ENCODE results near the gene CITED1.

Gene CITED1

GRCh38 chrX:72308566-72309296 is 3.0 kb upstream of the CITED1 start:
- no peak for DNase-seq (ENCODE audit: low read depth)

- DNase-seq (ENCODE audit: low read depth), result no peak
These were observed 2.5 kb upstream of the CITED1 start for GRCh38 chrX:72308209-72308565.

- no peak for DNase-seq (ENCODE audit: low read depth)
These were observed 1.9 kb upstream of the CITED1 start for GRCh38 chrX:72307646-72308051.

GRCh38 chrX:72306851-72307645 is 1.3 kb upstream of the CITED1 start:
- DNase-seq (ENCODE audit: low read depth), result no peak

- no peak for DNase-seq (ENCODE audit: low read depth)
These were observed 529 bp upstream of the CITED1 start for GRCh38 chrX:72306085-72306801.

- DNase-seq (ENCODE audit: low read depth), result no peak
These were observed 837 bp downstream of the CITED1 start for GRCh38 chrX:72304877-72305276.

GRCh38 chrX:72301781-72302180 is 3.9 kb downstream of the CITED1 start:
- no peak for DNase-seq (ENCODE audit: low read depth)

GRCh38 chrX:72299891-72300630 is 5.7 kb downstream of the CITED1 start:
- no peak for DNase-seq (ENCODE audit: low read depth)

- no peak for DNase-seq (ENCODE audit: low read depth)
These were observed 7.6 kb downstream of the CITED1 start for GRCh38 chrX:72297953-72298730.

- DNase-seq (ENCODE audit: low read depth), result no peak
These were observed 8.7 kb downstream of the CITED1 start for GRCh38 chrX:72296991-72297390.

- no peak for DNase-seq (ENCODE audit: low read depth)
These were observed 10.0 kb downstream of the CITED1 start for GRCh38 chrX:72295745-72296144.

GRCh38 chrX:72294497-72294896 is 11.2 kb downstream of the CITED1 start:
- no peak for DNase-seq (ENCODE audit: low read depth)

- no peak for DNase-seq (ENCODE audit: low read depth)
These were observed 23.4 kb downstream of the CITED1 start for GRCh38 chrX:72282302-72282701.

- DNase-seq (ENCODE audit: low read depth), result no peak
These were observed 25.3 kb downstream of the CITED1 start for GRCh38 chrX:72280321-72280845.

GRCh38 chrX:72276478-72276953 is 29.2 kb downstream of the CITED1 start:
- DNase-seq (ENCODE audit: low read depth), result no peak

- DNase-seq (ENCODE audit: low read depth), result no peak
These were observed 31.2 kb downstream of the CITED1 start for GRCh38 chrX:72274526-72274925.

GRCh38 chrX:72273718-72274117 is 32.0 kb downstream of the CITED1 start:
- DNase-seq (ENCODE audit: low read depth), result no peak

- DNase-seq (ENCODE audit: low read depth), result no peak
These were observed 32.8 kb downstream of the CITED1 start for GRCh38 chrX:72272868-72273267.

- no peak for DNase-seq (ENCODE audit: low read depth)
These were observed 33.9 kb downstream of the CITED1 start for GRCh38 chrX:72271812-72272211.

- DNase-seq (ENCODE audit: low read depth), result no peak
These were observed 34.5 kb downstream of the CITED1 start for GRCh38 chrX:72271091-72271788.
